Inferior parietal cortex (tissue), 1 donor: Measurements from ENCODE around the gene KCNT2.
"Not testable (repeated sequence)": the region's sequence is repeated elsewhere in the genome, so short reads cannot be mapped to it uniquely, and the experiment has no call there.

Source experiments
- DNase-seq: peaks from one replicate; pipeline ENCODE4 v3.0.0-alpha.2; 2016; ENCODE audit errors: extremely low spot score

Gene KCNT2

GRCh38 chr1:196608390-196609369, at the start of gene KCNT2:
Gene KCNT2 (minus strand): TSS chr1:196608440. CDS start chr1:196608309, 131 bp downstream.
- DNase-seq: peak; percentile 36

- DNase-seq: no peak
These were observed 47.3 kb upstream of the KCNT2 start for GRCh38 chr1:196655494-196655893.

- DNase-seq: no peak
These were observed 46.8 kb upstream of the KCNT2 start for GRCh38 chr1:196655071-196655470.

- no peak for DNase-seq
These were observed 46.0 kb upstream of the KCNT2 start for GRCh38 chr1:196654271-196654670.

GRCh38 chr1:196651637-196652215, 43.5 kb upstream of the KCNT2 start, which contains the start of gene CFH:
Gene CFH (plus strand): TSS chr1:196652043. CDS start chr1:196652118, 75 bp downstream.
- DNase-seq: no peak

GRCh38 chr1:196651079-196651478, 42.8 kb upstream of the KCNT2 start:
- DNase-seq: no peak

GRCh38 chr1:196650403-196650802, 42.2 kb upstream of the KCNT2 start:
- DNase-seq: no peak

GRCh38 chr1:196649990-196650389, 41.8 kb upstream of the KCNT2 start:
- no peak for DNase-seq

- no peak for DNase-seq
These were observed 32.7 kb upstream of the KCNT2 start for GRCh38 chr1:196640976-196641375.

GRCh38 chr1:196639291-196639690, 31.1 kb upstream of the KCNT2 start:
- not testable (repeated sequence) for DNase-seq

- no peak for DNase-seq
These were observed 30.2 kb upstream of the KCNT2 start for GRCh38 chr1:196638466-196638865.

GRCh38 chr1:196637606-196638005, 29.4 kb upstream of the KCNT2 start:
- DNase-seq: no peak

- no peak for DNase-seq
These were observed 20.6 kb upstream of the KCNT2 start for GRCh38 chr1:196628838-196629237.

GRCh38 chr1:196623079-196623478, 14.8 kb upstream of the KCNT2 start:
- DNase-seq: no peak

- no peak for DNase-seq
These were observed 11.5 kb upstream of the KCNT2 start for GRCh38 chr1:196619721-196620120.

GRCh38 chr1:196611873-196612272, 3.6 kb upstream of the KCNT2 start:
- DNase-seq: no peak

GRCh38 chr1:196609370-196609737, 1.1 kb upstream of the KCNT2 start:
- no peak for DNase-seq

GRCh38 chr1:196607981-196608380, 259 bp downstream of the KCNT2 start:
- no peak for DNase-seq

GRCh38 chr1:196603651-196604050, 4.6 kb downstream of the KCNT2 start:
- DNase-seq: no peak

GRCh38 chr1:196598942-196599748, 9.1 kb downstream of the KCNT2 start:
- no peak for DNase-seq

- DNase-seq: no peak
These were observed 13.5 kb downstream of the KCNT2 start for GRCh38 chr1:196594700-196595099.

- no peak for DNase-seq
These were observed 14.3 kb downstream of the KCNT2 start for GRCh38 chr1:196593955-196594354.
